PC-3 (cell line): Measurements from ENCODE around the gene TRIM47.

Experiments
- CTCF ChIP-seq: fragments of 300-600 bp; sonication (generic); conservative IDR thresholded peaks from 2 replicates; pipeline ENCODE4 v1.5.1; 2017; ENCODE audit warnings: antibody characterized with exemption, low read depth, mild to moderate bottlenecking, low read length
- EZH2 ChIP-seq: fragments of 300-600 bp; sonication (generic); IDR thresholded peaks from one replicate; pipeline ENCODE4 v1.6.1; 2017; ENCODE audit warnings: antibody characterized with exemption, mild to moderate bottlenecking, low read length; ENCODE audit not compliant: unreplicated experiment

GRCh38 chr17:75838410-75838809 is 40.0 kb downstream of the TRIM47 start:
- no peak for TF ChIP-seq CTCF
- no peak for TF ChIP-seq EZH2
